ENCODE data around the gene PCSK6.

The PCSK6 gene

DNA sequence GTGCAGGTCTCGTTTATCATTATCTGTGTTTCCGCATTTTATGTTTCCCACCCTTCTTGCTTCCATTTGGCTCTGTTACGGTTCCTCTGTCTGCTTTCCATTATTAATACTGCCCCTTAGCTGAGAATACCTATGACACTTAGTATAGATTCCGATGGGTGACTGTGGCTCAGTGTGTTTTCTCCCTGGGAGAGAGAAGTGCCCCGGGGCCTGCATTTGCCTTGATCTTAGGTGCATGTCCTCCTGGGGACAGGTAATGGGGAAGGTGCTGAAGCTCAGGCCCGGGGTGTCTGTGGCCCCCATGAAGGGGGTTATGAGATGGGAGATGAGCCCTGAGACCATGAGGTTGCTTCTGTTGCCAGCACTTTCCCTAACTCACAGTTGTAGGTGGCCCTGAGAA lies 43.4 kb upstream of the PCSK6 start:
- Histone ChIP-seq H3K9ac (ENCODE audit: low read depth in 1 of 2, low read length in 2 of 2) (no peak overlapping the region), H3K4me1 (ENCODE audit: control insufficient read depth in 2 of 2, insufficient read depth in 2 of 2, low read length in 2 of 2) (peaks cover 9 to 13% of the 10 kb centered on the region in 2 donors), H3K36me3 (ENCODE audit: control insufficient read depth in 2 of 2, insufficient read depth in 2 of 2, low read length in 2 of 2) (no peaks in the 10 kb centered on the region), H3K27ac (ENCODE audit: low read depth in 2 of 2, low read length in 2 of 2) (no peak overlapping the region), H3K9me3 (ENCODE audit: control insufficient read depth in 2 of 2, low read length in 2 of 2) (no peaks in the 10 kb centered on the region), H3K27me3 (ENCODE audit: control insufficient read depth in 2 of 2, insufficient read depth in 2 of 2, low read length in 2 of 2) (no peaks in the 10 kb centered on the region), H3K4me3 (ENCODE audit: low read length in 2 of 2) (no peak overlapping the region)

DNA sequence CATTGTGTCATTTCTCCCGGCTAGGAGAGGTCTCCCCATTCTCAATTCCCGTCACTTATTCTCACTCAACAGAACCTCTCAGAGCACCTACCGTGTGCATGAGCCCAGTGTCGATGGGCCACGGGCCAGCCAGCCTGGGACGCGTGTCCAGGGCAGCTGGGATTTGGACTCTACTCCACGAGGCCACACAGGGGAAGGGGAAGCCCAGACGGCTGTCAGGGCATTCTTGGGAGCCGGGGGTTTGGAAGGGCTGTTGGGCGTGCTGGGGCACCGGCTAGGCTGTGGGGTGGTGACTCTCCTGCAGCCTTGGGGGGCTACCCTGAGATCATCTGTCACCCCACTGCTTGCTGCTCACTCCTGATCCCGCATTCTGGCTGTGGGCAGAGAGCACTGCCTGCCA lies 41.7 kb upstream of the PCSK6 start:
- H3K4me1 ChIP-seq (ENCODE audit: control insufficient read depth in 2 of 2, insufficient read depth in 2 of 2, low read length in 2 of 2): peaks cover 18 to 26% of the 10 kb centered on the region in 2 donors
- H3K9ac ChIP-seq (ENCODE audit: low read depth in 1 of 2, low read length in 2 of 2): no peak overlapping the region
- no peaks in the 10 kb centered on the region for H3K36me3 ChIP-seq (ENCODE audit: control insufficient read depth in 2 of 2, insufficient read depth in 2 of 2, low read length in 2 of 2)
- H3K27me3 ChIP-seq (ENCODE audit: control insufficient read depth in 2 of 2, insufficient read depth in 2 of 2, low read length in 2 of 2): no peaks in the 10 kb centered on the region
- H3K27ac ChIP-seq (ENCODE audit: low read depth in 2 of 2, low read length in 2 of 2): no peak overlapping the region
- H3K9me3 ChIP-seq (ENCODE audit: control insufficient read depth in 2 of 2, low read length in 2 of 2): no peaks in the 10 kb centered on the region
- no peak overlapping the region for H3K4me3 ChIP-seq (ENCODE audit: low read length in 2 of 2)

DNA sequence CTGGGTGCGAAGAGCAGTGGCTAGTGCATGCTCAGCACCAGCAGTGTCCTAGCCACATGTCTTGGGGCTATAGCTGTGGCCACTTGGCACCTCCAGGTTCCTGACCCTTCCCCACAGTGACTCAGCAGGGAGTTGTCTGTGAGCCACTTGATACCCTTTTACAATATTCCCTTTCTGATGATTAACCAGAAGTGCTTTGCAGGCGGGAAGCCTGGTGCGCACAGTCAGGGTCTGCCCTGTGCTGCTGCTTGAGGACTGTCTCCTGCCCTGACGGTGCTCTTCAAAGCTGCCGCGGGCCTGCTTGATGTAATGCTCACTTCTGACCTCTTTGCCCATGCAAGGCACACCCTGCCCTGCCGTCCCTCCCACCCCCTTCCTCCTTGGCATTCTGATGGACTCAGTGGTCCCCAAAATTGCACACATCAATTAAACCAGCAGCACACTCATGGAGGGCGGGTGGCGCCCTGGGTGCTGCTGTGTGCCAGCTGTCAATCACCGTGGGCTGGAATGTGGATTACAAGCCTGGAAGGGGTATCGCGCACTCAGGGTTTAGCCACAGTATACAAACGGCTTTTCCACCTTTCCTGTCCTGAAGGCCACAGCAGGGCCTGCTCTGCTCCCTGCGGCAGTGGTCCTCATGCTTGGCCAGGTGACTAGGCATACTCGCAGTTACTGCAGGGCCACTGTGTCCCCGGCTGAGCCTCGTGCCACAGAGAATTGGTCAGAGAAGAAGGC lies 40.9 kb upstream of the PCSK6 start:
- Histone ChIP-seq H3K27me3 (ENCODE audit: control insufficient read depth in 2 of 2, insufficient read depth in 2 of 2, low read length in 2 of 2) (no peaks in the 10 kb centered on the region), H3K36me3 (ENCODE audit: control insufficient read depth in 2 of 2, insufficient read depth in 2 of 2, low read length in 2 of 2) (no peaks in the 10 kb centered on the region), H3K4me1 (ENCODE audit: control insufficient read depth in 2 of 2, insufficient read depth in 2 of 2, low read length in 2 of 2) (peaks cover 18 to 28% of the 10 kb centered on the region in 2 donors), H3K4me3 (ENCODE audit: low read length in 2 of 2) (no peak overlapping the region), H3K9ac (ENCODE audit: low read depth in 1 of 2, low read length in 2 of 2) (no peak overlapping the region), H3K9me3 (ENCODE audit: control insufficient read depth in 2 of 2, low read length in 2 of 2) (no peaks in the 10 kb centered on the region), H3K27ac (ENCODE audit: low read depth in 2 of 2, low read length in 2 of 2) (no peak overlapping the region)

DNA sequence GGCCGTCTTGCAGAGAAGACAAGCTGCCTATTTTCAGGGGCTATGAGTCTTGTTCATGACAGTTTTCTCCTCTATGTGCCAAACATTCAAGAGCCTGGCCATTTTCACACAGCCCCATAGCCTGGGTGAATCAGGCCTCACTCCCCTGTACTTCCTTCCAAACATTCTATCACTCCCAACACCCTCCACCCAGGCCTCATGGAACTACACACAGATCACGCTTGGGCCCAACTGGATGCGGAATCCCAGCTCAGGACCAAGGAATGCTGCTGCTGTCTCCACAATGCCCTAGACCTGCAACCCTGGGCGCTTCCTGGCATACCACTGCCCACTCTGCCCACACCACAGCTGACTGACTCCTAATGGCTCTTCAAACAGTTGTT lies 39.4 kb upstream of the PCSK6 start:
- Histone ChIP-seq H3K9ac (ENCODE audit: low read depth in 1 of 2, low read length in 2 of 2) (no peak overlapping the region), H3K27ac (ENCODE audit: low read depth in 2 of 2, low read length in 2 of 2) (peak overlapping the region; percentile 67 to 89)

DNA sequence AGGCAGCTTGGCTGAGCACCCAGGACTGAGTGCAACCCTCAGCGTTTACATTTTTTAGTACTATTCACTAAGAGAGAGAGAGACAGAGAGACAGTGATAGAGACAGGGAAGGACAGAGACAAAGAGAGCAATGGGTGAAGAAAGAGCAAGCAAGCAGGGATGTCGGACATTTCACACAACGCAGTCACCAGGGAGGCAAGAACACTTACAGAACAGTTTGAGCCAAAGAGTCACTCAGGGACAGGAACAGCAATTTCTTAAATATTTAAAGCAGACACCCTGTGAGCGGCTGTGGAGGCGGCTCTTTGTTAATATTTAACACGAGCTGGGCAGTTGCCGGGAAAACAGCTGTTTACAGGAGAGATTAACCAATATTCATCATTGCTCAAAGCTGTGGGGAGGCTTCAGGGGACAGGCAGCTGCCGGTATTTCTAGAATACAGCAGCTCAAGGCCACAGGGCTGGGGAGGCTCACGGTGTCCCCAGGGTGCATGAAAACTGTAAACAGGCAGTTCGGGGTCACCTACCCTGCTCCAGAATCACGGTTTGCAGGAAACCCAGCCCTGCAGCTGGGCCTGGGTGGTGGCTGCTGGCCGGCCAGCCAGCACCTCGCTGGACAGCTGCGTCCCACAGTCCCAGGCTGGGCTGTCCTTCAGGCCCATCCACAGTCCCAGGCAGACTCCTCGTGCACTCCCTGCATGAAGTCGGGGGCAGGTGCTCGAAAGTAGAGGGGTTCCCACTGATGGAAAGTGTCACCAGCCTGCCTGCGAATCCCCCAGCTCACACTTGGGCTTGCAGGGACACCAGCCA lies 38.8 kb upstream of the PCSK6 start:
- Histone ChIP-seq H3K27ac (ENCODE audit: low read depth in 2 of 2, low read length in 2 of 2) (peak overlapping the region; percentile 67 to 89), H3K4me3 (ENCODE audit: low read length in 2 of 2) (peak overlapping the region; percentile 0 to 57), H3K27me3 (ENCODE audit: control insufficient read depth in 2 of 2, insufficient read depth in 2 of 2, low read length in 2 of 2) (no peaks in the 10 kb centered on the region), H3K9ac (ENCODE audit: low read depth in 1 of 2, low read length in 2 of 2) (peak overlapping the region in 1 of 2 donors; percentile 9), H3K9me3 (ENCODE audit: control insufficient read depth in 2 of 2, low read length in 2 of 2) (no peaks in the 10 kb centered on the region), H3K4me1 (ENCODE audit: control insufficient read depth in 2 of 2, insufficient read depth in 2 of 2, low read length in 2 of 2) (peaks cover 24 to 29% of the 10 kb centered on the region in 2 donors), H3K36me3 (ENCODE audit: control insufficient read depth in 2 of 2, insufficient read depth in 2 of 2, low read length in 2 of 2) (no peaks in the 10 kb centered on the region)

More for the DNA sequence above, 39.4 kb upstream of the PCSK6 start:
- Histone ChIP-seq H3K4me1 (ENCODE audit: control insufficient read depth in 2 of 2, insufficient read depth in 2 of 2, low read length in 2 of 2) (peaks cover 18 to 28% of the 10 kb centered on the region in 2 donors), H3K36me3 (ENCODE audit: control insufficient read depth in 2 of 2, insufficient read depth in 2 of 2, low read length in 2 of 2) (no peaks in the 10 kb centered on the region), H3K27me3 (ENCODE audit: control insufficient read depth in 2 of 2, insufficient read depth in 2 of 2, low read length in 2 of 2) (no peaks in the 10 kb centered on the region), H3K4me3 (ENCODE audit: low read length in 2 of 2) (no peak overlapping the region), H3K9me3 (ENCODE audit: control insufficient read depth in 2 of 2, low read length in 2 of 2) (no peaks in the 10 kb centered on the region)

DNA sequence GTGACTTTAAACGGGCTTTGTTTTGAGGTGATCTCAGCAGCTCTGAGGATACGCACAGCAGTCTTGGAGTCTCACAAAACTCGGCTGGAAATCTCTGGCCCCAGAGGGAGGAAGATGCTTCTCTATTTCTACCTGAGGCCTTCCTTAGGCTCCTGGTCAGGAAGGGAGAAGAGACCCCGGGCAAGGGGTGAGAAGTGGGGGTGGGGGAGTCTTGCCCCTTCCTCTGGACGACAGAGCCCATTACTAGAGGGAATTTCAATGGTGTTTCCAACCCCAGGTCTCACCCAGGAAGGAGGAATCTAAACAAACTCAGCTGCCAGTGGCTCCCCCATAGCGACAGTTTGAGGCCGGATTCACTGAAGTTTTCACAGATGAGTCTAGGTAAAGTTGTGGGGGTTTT lies 37.4 kb upstream of the PCSK6 start:
- H3K9me3 ChIP-seq (ENCODE audit: control insufficient read depth in 2 of 2, low read length in 2 of 2): no peaks in the 10 kb centered on the region
- H3K9ac ChIP-seq (ENCODE audit: low read depth in 1 of 2, low read length in 2 of 2): no peak overlapping the region
- no peaks in the 10 kb centered on the region for H3K36me3 ChIP-seq (ENCODE audit: control insufficient read depth in 2 of 2, insufficient read depth in 2 of 2, low read length in 2 of 2)
- H3K27ac ChIP-seq (ENCODE audit: low read depth in 2 of 2, low read length in 2 of 2): peak overlapping the region; percentile 67 to 89
- peaks cover 0 to 2% of the 10 kb centered on the region in 2 donors for H3K27me3 ChIP-seq (ENCODE audit: control insufficient read depth in 2 of 2, insufficient read depth in 2 of 2, low read length in 2 of 2)
- H3K4me1 ChIP-seq (ENCODE audit: control insufficient read depth in 2 of 2, insufficient read depth in 2 of 2, low read length in 2 of 2): peaks cover 37 to 43% of the 10 kb centered on the region in 2 donors
- H3K4me3 ChIP-seq (ENCODE audit: low read length in 2 of 2): peak overlapping the region in 1 of 2 donors; percentile 57

DNA sequence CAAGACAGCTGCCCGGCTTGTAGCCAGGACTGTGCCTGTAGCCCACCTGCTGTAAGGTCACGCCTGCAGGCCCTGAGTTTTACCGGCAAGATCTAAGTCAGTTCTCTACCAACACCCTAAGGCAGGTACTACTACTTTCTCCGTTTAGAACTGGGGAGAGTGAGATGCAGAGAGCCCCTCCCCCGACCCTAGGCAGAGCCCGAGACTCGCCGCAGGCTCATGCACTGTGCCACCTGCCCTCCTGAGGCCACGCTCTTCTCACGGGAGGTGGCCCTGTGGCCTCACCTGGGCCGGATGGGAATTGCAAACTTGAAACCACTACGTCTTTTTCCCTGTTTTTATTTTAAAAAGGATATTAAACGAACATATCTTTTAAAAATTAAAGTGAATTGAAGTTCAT lies 36.9 kb upstream of the PCSK6 start:
- Histone ChIP-seq H3K27ac (ENCODE audit: low read depth in 2 of 2, low read length in 2 of 2) (peak overlapping the region in 1 of 2 donors; percentile 67), H3K4me3 (ENCODE audit: low read length in 2 of 2) (no peak overlapping the region), H3K9me3 (ENCODE audit: control insufficient read depth in 2 of 2, low read length in 2 of 2) (no peaks in the 10 kb centered on the region)

DNA sequence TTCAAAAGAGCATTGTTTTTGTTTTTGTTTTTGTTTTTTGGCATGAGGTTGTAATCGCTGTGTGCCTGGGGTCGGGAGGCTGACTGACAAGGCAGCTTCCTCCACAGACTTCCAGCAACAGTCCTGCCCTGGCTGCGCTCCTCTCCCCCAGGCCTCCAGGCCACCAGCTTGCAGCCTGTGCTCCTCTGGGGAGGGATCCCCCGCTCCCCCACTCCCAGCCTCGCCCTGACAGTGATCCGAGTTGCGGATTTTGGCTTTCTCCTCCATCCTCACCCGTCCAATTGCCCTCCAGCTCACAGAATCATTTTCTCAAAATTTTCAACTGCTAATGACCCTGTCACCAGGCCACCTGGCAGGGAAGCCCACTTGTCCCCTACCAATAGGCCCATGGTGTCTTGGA lies 36.5 kb upstream of the PCSK6 start:
- Histone ChIP-seq H3K9ac (ENCODE audit: low read depth in 1 of 2, low read length in 2 of 2) (no peak overlapping the region), H3K36me3 (ENCODE audit: control insufficient read depth in 2 of 2, insufficient read depth in 2 of 2, low read length in 2 of 2) (no peaks in the 10 kb centered on the region), H3K4me3 (ENCODE audit: low read length in 2 of 2) (no peak overlapping the region), H3K27ac (ENCODE audit: low read depth in 2 of 2, low read length in 2 of 2) (no peak overlapping the region), H3K9me3 (ENCODE audit: control insufficient read depth in 2 of 2, low read length in 2 of 2) (no peaks in the 10 kb centered on the region), H3K4me1 (ENCODE audit: control insufficient read depth in 2 of 2, insufficient read depth in 2 of 2, low read length in 2 of 2) (peaks cover 41 to 52% of the 10 kb centered on the region in 2 donors), H3K27me3 (ENCODE audit: control insufficient read depth in 2 of 2, insufficient read depth in 2 of 2, low read length in 2 of 2) (peaks cover 0 to 2% of the 10 kb centered on the region in 2 donors)

More for the DNA sequence above, 36.9 kb upstream of the PCSK6 start:
- peaks cover 0 to 2% of the 10 kb centered on the region in 2 donors for H3K27me3 ChIP-seq (ENCODE audit: control insufficient read depth in 2 of 2, insufficient read depth in 2 of 2, low read length in 2 of 2)
- peaks cover 38 to 48% of the 10 kb centered on the region in 2 donors for H3K4me1 ChIP-seq (ENCODE audit: control insufficient read depth in 2 of 2, insufficient read depth in 2 of 2, low read length in 2 of 2)
- H3K36me3 ChIP-seq (ENCODE audit: control insufficient read depth in 2 of 2, insufficient read depth in 2 of 2, low read length in 2 of 2): no peaks in the 10 kb centered on the region
- H3K9ac ChIP-seq (ENCODE audit: low read depth in 1 of 2, low read length in 2 of 2): no peak overlapping the region

DNA sequence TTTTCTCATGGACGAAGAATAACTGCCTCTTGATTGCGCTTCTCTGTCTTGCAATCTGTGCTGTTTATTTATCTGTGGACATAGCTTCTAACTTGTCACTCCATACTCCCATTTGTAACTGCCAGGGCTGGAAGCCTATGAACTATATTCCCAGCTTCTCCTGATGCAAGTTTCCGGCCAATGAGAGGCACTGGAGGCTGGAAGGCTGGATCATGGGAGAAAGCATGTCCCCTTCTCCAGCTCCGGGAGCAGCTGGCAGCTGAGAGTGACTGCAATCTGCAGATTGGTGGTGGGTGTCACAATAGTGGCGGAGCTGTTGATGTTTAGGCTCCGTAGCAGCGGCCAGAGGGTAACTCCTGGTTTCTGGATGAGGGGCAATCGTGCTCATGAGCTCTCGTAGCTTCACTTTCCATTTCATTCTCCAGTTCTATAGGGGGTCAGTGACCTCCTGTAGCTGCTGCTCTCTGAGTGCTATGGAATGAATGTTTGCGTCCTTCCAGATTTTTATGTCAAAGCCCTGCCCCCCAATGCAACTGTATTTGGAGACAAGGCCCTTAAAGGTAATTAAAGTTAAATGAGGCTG lies 35.7 kb upstream of the PCSK6 start:
- H3K9ac ChIP-seq (ENCODE audit: low read depth in 1 of 2, low read length in 2 of 2): no peak overlapping the region
- peaks cover 0 to 2% of the 10 kb centered on the region in 2 donors for H3K27me3 ChIP-seq (ENCODE audit: control insufficient read depth in 2 of 2, insufficient read depth in 2 of 2, low read length in 2 of 2)
- H3K36me3 ChIP-seq (ENCODE audit: control insufficient read depth in 2 of 2, insufficient read depth in 2 of 2, low read length in 2 of 2): no peaks in the 10 kb centered on the region
- peaks cover 48 to 60% of the 10 kb centered on the region in 2 donors for H3K4me1 ChIP-seq (ENCODE audit: control insufficient read depth in 2 of 2, insufficient read depth in 2 of 2, low read length in 2 of 2)
- no peak overlapping the region for H3K27ac ChIP-seq (ENCODE audit: low read depth in 2 of 2, low read length in 2 of 2)
- H3K9me3 ChIP-seq (ENCODE audit: control insufficient read depth in 2 of 2, low read length in 2 of 2): no peaks in the 10 kb centered on the region
- no peak overlapping the region for H3K4me3 ChIP-seq (ENCODE audit: low read length in 2 of 2)

DNA sequence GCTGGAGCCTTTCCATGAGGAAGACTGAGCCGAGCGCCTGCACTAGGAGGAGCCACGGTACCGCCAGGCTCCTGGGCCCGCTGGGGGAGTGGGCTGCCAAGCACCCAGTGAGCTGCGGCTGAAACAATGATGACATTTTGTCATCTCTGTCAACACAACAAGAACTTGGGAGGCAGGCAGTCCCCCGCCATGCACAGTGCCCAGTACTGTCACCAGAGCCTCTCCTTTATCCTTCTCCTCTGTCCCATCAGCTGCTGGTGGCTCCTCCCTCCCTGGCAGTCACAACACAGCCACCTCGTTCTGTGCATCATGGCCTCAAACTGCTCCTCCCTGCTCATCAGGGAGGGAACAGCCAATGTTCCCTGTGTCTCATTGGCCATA lies 34.0 kb upstream of the PCSK6 start:
- H3K27ac ChIP-seq (ENCODE audit: low read depth in 2 of 2, low read length in 2 of 2): peak overlapping the region in 1 of 2 donors; percentile 93
- H3K4me1 ChIP-seq (ENCODE audit: control insufficient read depth in 2 of 2, insufficient read depth in 2 of 2, low read length in 2 of 2): peaks cover 43 to 55% of the 10 kb centered on the region in 2 donors
- H3K36me3 ChIP-seq (ENCODE audit: control insufficient read depth in 2 of 2, insufficient read depth in 2 of 2, low read length in 2 of 2): no peaks in the 10 kb centered on the region
- no peak overlapping the region for H3K9ac ChIP-seq (ENCODE audit: low read depth in 1 of 2, low read length in 2 of 2)
- no peaks in the 10 kb centered on the region for H3K9me3 ChIP-seq (ENCODE audit: control insufficient read depth in 2 of 2, low read length in 2 of 2)
- peaks cover 0 to 2% of the 10 kb centered on the region in 2 donors for H3K27me3 ChIP-seq (ENCODE audit: control insufficient read depth in 2 of 2, insufficient read depth in 2 of 2, low read length in 2 of 2)
- no peak overlapping the region for H3K4me3 ChIP-seq (ENCODE audit: low read length in 2 of 2)
